SIG-M5 treated with dmso at 0.1 percent for 504 hours (cell line): ENCODE data around the gene CCDC34.

ENCODE experiments used
- DNase-seq: peaks from one replicate; lab custom pipeline; 2025; ENCODE audit not compliant: unreplicated experiment; lab: John Stamatoyannopoulos, UW

Gene CCDC34

DNA sequence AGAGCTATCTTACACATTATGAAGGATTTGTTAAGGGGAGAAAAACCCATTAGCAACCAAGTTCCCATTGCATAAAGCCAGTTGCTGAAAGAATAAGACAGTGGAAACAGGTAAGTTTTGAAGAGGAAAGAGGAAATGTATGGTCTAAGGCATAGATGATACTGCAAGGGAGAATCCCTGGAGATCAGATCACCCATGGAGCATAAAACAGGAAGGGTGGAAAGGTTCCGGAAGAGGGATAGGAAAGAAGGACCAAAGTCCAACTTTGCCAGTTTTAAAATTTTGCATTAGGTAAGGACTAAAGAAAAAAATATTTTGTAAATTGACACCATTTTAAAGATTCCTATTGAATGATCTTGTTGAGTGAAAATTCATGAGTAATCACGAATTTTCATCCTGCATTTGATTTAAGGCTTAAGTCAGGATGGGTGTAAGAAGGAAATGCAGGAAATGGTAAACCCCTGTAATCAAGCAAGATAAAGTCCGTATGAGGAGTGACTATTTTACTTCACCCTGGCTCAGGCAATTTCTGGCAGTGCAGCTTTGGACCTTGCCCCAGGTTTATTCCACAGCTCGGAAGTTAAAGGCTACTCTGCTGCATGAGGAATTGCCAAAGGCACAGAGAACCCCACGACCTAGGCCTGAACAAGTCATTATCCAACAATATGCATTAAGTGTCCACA lies 70.9 kb downstream of the CCDC34 start:
- DNase-seq: no peak

DNA sequence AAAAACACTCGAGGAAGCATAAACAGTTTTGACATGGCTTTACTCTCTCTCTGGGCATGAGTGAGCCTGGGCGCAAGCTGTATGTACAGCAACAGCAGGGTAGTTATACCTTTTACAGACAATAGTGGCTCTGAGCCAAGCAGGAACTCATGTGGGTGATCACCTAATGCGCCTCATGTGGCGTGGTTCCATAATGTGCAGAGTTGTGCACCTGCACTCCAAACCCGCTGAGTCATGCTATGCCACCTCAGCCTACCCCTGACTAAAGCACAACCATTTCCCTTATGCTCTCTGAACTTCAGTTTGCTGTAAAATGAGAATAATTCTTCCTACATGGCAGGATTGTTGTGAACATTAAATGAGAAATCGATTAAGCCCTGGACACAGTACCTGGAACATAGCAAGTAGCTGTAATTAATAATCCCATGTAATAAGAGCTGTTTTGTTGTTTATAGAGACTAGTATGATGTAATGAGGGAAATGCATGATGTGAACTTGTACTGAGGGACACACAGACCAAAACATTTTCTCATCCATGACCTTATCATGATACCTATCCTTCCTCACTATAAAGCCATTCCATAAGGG lies 71.6 kb downstream of the CCDC34 start:
- DNase-seq: no peak

DNA sequence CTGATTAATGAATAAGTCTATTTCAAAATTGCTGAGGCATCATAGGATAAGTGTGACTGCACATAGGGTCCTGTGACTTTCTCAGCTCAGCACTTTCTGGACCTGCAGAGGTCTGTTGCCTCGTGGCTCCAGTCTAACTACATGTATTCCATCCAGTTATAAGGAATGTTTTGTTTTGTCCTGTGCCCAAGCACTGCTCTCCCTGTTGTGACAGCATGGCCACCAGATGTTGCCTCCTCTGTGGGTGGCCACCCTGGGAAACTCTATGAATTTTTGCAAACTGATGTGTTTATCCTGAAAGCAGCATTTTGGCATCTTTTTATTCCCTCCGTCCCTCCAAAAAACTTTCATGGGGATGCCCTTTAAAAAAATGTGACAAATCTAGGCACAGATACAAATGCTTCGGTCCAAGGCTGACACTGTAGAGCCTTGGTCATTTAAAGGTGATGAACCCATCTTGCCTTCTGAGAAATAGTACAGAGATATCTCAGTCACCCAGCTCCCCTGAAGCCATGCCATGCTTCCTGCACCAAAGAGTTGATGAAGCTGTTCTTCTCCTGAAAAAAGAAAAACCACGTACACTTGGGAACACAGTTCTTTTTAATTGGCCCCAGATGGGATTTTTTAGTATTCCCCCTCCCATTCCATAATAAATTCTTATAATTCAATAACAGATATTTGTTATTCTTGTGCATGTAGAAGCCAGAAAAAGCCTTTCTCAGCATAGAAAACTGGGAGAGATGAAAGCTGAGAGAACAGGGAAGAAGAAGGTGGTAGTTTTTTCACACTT lies 72.6 kb downstream of the CCDC34 start:
- no peak for DNase-seq
